IMR-90 (cell line): ENCODE results near the gene WDR70.

Experiments used
- BHLHE40 ChIP-seq: fragments of 150-350 bp; IDR thresholded peaks from 2 replicates; pipeline ENCODE4 v1.6.1; 2016; ENCODE audit warnings: mild to moderate bottlenecking, low read depth, low read length
- CHD1 ChIP-seq: IDR thresholded peaks from 2 replicates; pipeline ENCODE4 v1.6.1; 2012; ENCODE audit warnings: low read depth, low read length, improper control_type of control experiment
- MAZ ChIP-seq: IDR thresholded peaks from 2 replicates; pipeline ENCODE4 v1.6.1; 2012; ENCODE audit warnings: low read depth, mild to moderate bottlenecking, low read length, improper control_type of control experiment, moderate library complexity, borderline replicate concordance
- MXI1 ChIP-seq: IDR thresholded peaks from 2 replicates; pipeline ENCODE4 v1.6.1; 2012; ENCODE audit warnings: low read depth, mild to moderate bottlenecking, low read length, moderate library complexity, borderline replicate concordance
- POLR2A ChIP-seq: IDR thresholded peaks from 2 replicates; pipeline ENCODE4 v1.6.1; 2012; ENCODE audit warnings: mild to moderate bottlenecking, low read depth, low read length
- RAD21 ChIP-seq: IDR thresholded peaks from 2 replicates; pipeline ENCODE4 v1.6.1; 2012; ENCODE audit warnings: low read length, improper control_type of control experiment
- RFX5 ChIP-seq: IDR thresholded peaks from 2 replicates; pipeline ENCODE4 v1.8.0; 2012; ENCODE audit warnings: low read depth, mild to moderate bottlenecking, low read length, moderate library complexity
- TF ChIP-seq, protein P1 (sequence below): conservative IDR thresholded peaks from 2 replicates; pipeline ENCODE4 v1.5.1; 2012; ENCODE audit warnings: mild to moderate bottlenecking, low read depth, low read length, improper control_type of control experiment
- TF ChIP-seq, protein P2 (sequence below): fragments of 150-350 bp; IDR thresholded peaks from 2 replicates; pipeline ENCODE4 v1.6.1; 2016; ENCODE audit warnings: low read depth, mild to moderate bottlenecking, low read length, moderate library complexity, borderline replicate concordance
- TF ChIP-seq, protein P3 (sequence below): fragments of 150-350 bp; IDR thresholded peaks from 2 replicates; pipeline ENCODE4 v1.6.1; 2017; ENCODE audit warnings: mild to moderate bottlenecking, antibody characterized with exemption, low read length, low read depth

DNA sequence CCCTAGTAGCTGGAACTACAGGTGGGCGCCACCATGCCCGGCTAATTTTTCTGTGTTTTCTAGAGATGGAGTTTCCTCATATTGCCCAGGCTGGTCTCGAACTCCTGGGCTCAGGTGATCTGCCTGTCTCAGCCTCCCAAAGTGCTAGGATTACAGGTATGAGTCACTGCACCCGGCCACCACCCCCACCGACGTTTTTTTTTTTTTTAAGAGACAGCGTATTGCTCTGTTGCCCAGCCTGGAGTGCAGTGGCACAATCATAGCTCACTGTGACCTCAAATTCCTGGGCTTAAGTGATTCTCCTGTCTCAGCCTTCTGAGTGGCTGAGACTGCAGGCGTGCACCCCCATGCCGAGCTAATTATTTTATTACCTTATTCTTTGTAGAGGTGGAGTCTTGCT lies 38.2 kb downstream of the WDR70 start:
- TF ChIP-seq, protein P1, sequence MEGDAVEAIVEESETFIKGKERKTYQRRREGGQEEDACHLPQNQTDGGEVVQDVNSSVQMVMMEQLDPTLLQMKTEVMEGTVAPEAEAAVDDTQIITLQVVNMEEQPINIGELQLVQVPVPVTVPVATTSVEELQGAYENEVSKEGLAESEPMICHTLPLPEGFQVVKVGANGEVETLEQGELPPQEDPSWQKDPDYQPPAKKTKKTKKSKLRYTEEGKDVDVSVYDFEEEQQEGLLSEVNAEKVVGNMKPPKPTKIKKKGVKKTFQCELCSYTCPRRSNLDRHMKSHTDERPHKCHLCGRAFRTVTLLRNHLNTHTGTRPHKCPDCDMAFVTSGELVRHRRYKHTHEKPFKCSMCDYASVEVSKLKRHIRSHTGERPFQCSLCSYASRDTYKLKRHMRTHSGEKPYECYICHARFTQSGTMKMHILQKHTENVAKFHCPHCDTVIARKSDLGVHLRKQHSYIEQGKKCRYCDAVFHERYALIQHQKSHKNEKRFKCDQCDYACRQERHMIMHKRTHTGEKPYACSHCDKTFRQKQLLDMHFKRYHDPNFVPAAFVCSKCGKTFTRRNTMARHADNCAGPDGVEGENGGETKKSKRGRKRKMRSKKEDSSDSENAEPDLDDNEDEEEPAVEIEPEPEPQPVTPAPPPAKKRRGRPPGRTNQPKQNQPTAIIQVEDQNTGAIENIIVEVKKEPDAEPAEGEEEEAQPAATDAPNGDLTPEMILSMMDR, result no peak
- TF ChIP-seq POLR2A (no peak), RAD21 (no peak), MXI1 (no peak), MAZ (no peak), BHLHE40 (no peak), RFX5 (no peak), CHD1 (no peak)
- TF ChIP-seq, protein P2, sequence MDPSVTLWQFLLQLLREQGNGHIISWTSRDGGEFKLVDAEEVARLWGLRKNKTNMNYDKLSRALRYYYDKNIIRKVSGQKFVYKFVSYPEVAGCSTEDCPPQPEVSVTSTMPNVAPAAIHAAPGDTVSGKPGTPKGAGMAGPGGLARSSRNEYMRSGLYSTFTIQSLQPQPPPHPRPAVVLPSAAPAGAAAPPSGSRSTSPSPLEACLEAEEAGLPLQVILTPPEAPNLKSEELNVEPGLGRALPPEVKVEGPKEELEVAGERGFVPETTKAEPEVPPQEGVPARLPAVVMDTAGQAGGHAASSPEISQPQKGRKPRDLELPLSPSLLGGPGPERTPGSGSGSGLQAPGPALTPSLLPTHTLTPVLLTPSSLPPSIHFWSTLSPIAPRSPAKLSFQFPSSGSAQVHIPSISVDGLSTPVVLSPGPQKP, result no peak
- TF ChIP-seq, protein P3, sequence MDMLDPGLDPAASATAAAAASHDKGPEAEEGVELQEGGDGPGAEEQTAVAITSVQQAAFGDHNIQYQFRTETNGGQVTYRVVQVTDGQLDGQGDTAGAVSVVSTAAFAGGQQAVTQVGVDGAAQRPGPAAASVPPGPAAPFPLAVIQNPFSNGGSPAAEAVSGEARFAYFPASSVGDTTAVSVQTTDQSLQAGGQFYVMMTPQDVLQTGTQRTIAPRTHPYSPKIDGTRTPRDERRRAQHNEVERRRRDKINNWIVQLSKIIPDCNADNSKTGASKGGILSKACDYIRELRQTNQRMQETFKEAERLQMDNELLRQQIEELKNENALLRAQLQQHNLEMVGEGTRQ, result no peak
